ENCODE measurements around the gene SLC1A6.
"Not testable (repeated sequence)": the region's sequence is repeated elsewhere in the genome, so short reads cannot be mapped to it uniquely, and the experiment has no call there.

DNA sequence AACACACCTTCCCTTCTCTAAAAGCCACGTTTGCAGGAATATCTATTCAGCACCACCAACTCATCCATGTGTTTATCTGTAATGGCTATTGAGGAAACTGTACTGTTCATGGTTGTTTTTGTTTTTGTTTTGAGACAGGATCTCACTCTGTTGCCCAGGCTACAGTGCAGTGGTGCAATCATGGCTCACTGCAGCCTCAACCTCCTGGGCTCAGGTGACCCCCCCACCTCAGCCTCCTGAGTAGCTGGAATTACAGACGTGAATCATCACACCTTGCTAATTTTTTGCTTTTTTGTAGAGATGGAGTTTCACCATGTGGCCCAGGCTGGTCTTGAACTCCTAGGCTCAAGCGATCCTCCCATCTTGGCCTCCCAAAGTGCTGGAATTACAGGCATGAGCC is 39.2 kb upstream of the SLC1A6 start:
- TF ChIP-seq, protein P1, sequence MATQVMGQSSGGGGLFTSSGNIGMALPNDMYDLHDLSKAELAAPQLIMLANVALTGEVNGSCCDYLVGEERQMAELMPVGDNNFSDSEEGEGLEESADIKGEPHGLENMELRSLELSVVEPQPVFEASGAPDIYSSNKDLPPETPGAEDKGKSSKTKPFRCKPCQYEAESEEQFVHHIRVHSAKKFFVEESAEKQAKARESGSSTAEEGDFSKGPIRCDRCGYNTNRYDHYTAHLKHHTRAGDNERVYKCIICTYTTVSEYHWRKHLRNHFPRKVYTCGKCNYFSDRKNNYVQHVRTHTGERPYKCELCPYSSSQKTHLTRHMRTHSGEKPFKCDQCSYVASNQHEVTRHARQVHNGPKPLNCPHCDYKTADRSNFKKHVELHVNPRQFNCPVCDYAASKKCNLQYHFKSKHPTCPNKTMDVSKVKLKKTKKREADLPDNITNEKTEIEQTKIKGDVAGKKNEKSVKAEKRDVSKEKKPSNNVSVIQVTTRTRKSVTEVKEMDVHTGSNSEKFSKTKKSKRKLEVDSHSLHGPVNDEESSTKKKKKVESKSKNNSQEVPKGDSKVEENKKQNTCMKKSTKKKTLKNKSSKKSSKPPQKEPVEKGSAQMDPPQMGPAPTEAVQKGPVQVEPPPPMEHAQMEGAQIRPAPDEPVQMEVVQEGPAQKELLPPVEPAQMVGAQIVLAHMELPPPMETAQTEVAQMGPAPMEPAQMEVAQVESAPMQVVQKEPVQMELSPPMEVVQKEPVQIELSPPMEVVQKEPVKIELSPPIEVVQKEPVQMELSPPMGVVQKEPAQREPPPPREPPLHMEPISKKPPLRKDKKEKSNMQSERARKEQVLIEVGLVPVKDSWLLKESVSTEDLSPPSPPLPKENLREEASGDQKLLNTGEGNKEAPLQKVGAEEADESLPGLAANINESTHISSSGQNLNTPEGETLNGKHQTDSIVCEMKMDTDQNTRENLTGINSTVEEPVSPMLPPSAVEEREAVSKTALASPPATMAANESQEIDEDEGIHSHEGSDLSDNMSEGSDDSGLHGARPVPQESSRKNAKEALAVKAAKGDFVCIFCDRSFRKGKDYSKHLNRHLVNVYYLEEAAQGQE (IDR thresholded peaks at IDR 0.05; ENCODE audit: low read depth, low read length): not testable (repeated sequence)
- not testable (repeated sequence) for TF ChIP-seq USF2 (IDR thresholded peaks at IDR 0.05; ENCODE audit: borderline replicate concordance, low read depth, low read length); RAD21 (IDR thresholded peaks at IDR 0.05; ENCODE audit: low read length); CHD2 (IDR thresholded peaks at IDR 0.05; ENCODE audit: low read length, partially characterized antibody); FOXM1 (IDR thresholded peaks at IDR 0.05; ENCODE audit: low read depth); EP300 (IDR thresholded peaks at IDR 0.05; ENCODE audit: borderline replicate concordance in 1 of 2, low read depth in 1 of 2, low read length in 1 of 2); GABPA (IDR thresholded peaks at IDR 0.05; ENCODE audit: low read depth); POLR2AphosphoS5 (IDR thresholded peaks at IDR 0.05; ENCODE audit: low read depth, low read length); SIN3A (IDR thresholded peaks at IDR 0.05; ENCODE audit: borderline replicate concordance, low read depth, low read length); MAX (IDR thresholded peaks at IDR 0.05; ENCODE audit: low read depth); TAF1 (IDR thresholded peaks at IDR 0.05; ENCODE audit: borderline replicate concordance, low read depth, low read length)
- TF ChIP-seq, protein P2, sequence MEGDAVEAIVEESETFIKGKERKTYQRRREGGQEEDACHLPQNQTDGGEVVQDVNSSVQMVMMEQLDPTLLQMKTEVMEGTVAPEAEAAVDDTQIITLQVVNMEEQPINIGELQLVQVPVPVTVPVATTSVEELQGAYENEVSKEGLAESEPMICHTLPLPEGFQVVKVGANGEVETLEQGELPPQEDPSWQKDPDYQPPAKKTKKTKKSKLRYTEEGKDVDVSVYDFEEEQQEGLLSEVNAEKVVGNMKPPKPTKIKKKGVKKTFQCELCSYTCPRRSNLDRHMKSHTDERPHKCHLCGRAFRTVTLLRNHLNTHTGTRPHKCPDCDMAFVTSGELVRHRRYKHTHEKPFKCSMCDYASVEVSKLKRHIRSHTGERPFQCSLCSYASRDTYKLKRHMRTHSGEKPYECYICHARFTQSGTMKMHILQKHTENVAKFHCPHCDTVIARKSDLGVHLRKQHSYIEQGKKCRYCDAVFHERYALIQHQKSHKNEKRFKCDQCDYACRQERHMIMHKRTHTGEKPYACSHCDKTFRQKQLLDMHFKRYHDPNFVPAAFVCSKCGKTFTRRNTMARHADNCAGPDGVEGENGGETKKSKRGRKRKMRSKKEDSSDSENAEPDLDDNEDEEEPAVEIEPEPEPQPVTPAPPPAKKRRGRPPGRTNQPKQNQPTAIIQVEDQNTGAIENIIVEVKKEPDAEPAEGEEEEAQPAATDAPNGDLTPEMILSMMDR (IDR thresholded peaks at IDR 0.05): not testable (repeated sequence)
- TF ChIP-seq, protein P3, sequence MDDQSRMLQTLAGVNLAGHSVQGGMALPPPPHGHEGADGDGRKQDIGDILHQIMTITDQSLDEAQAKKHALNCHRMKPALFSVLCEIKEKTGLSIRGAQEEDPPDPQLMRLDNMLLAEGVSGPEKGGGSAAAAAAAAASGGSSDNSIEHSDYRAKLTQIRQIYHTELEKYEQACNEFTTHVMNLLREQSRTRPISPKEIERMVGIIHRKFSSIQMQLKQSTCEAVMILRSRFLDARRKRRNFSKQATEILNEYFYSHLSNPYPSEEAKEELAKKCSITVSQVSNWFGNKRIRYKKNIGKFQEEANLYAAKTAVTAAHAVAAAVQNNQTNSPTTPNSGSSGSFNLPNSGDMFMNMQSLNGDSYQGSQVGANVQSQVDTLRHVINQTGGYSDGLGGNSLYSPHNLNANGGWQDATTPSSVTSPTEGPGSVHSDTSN (IDR thresholded peaks at IDR 0.05): not testable (repeated sequence)

Data from SK-N-SH (cell line).